Astrocyte (in vitro differentiated cells and primary cell): ENCODE measurements around the gene TMED6.

Source experiments
- EZH2 ChIP-seq: IDR thresholded peaks from 2 replicates; pipeline ENCODE4 v1.6.1; 2012; ENCODE audit warnings: mild to moderate bottlenecking, low read length, inconsistent platforms; ENCODE audit not compliant: insufficient read depth
- TF ChIP-seq, protein P1 (sequence below): IDR thresholded peaks from 2 replicates; pipeline ENCODE4 v1.5.1; 2011; ENCODE audit warnings: low read depth, mild to moderate bottlenecking, inconsistent platforms, low read length, moderate library complexity; ENCODE audit not compliant: insufficient read depth

DNA sequence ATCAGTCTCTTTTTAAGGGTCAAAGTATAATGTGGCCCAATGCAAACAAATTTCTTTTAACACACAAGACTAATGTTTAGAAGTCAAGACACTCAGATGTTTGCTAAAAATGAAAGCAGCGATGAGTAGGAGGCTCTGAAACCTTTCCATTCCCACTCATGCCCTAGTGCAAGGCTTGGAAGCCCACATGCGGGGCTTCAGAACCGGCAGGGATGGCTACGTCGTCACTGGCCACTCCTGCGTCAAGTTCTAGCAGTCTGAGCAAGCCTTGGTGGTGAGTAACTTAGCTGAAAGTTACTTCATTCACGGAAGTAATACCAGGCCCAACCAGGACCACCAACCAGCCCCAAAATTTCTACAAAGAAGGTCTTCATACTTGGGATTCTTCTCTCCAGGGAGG lies 14.8 kb upstream of the TMED6 start:
- TF ChIP-seq, protein P1, sequence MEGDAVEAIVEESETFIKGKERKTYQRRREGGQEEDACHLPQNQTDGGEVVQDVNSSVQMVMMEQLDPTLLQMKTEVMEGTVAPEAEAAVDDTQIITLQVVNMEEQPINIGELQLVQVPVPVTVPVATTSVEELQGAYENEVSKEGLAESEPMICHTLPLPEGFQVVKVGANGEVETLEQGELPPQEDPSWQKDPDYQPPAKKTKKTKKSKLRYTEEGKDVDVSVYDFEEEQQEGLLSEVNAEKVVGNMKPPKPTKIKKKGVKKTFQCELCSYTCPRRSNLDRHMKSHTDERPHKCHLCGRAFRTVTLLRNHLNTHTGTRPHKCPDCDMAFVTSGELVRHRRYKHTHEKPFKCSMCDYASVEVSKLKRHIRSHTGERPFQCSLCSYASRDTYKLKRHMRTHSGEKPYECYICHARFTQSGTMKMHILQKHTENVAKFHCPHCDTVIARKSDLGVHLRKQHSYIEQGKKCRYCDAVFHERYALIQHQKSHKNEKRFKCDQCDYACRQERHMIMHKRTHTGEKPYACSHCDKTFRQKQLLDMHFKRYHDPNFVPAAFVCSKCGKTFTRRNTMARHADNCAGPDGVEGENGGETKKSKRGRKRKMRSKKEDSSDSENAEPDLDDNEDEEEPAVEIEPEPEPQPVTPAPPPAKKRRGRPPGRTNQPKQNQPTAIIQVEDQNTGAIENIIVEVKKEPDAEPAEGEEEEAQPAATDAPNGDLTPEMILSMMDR = no peak
- no peak for TF ChIP-seq EZH2
